ENCODE results near the gene AIFM1.

- TF ChIP-seq CTCF (IDR thresholded peaks at IDR 0.05) (no peak), POLR2A (IDR thresholded peaks at IDR 0.05) (no peak)
Observed at GRCh38 chrX:130174937-130175336, 9.3 kb upstream of the AIFM1 start.

All from lower leg skin (tissue), 3 donors.